Measurements from ENCODE around the gene HMGXB3. TPM values are rescaled to one million over a fixed set of nuclear protein-coding genes. Genes with fewer than 3 reads are reported as not detected.

HMGXB3 gene
- total RNA-seq, 1 donor from 2014 or later, result 36.8 TPM

- no peak for DNase-seq
- Mint-ChIP-seq H3K27ac (no peak overlapping the region), H3K4me1 (no peaks in the 10 kb centered on the region), H3K4me3 (no peak overlapping the region), H3K36me3 (ENCODE audit: low read depth) (peaks cover 90% of the 10 kb centered on the region), H3K27me3 (no peaks in the 10 kb centered on the region), H3K9me3 (no peaks in the 10 kb centered on the region)
- POLR2A ChIA-PET, result no interaction called here
- intact Hi-C loops (cut with micrococcal nuclease), result no loop called here
- CTCF ChIA-PET, result no interaction called here
- TF ChIP-seq CTCF (IDR thresholded peaks at IDR 0.05), result no peak
- no peak for ATAC-seq (ENCODE audit: low read depth)
Observed at GRCh38 chr5:150009671-150010387, 9.3 kb downstream of the HMGXB3 start.

GRCh38 chr5:150013931-150014330 lies 13.4 kb downstream of the HMGXB3 start:
- CTCF ChIA-PET, result no interaction called here
- Mint-ChIP-seq H3K27ac (no peak overlapping the region), H3K36me3 (ENCODE audit: low read depth) (peaks cover 90% of the 10 kb centered on the region), H3K4me3 (no peak overlapping the region), H3K9me3 (peaks cover 2% of the 10 kb centered on the region), H3K4me1 (no peaks in the 10 kb centered on the region), H3K27me3 (no peaks in the 10 kb centered on the region)
- POLR2A ChIA-PET, result no interaction called here
- no peak for TF ChIP-seq CTCF (IDR thresholded peaks at IDR 0.05)
- ATAC-seq (ENCODE audit: low read depth), result no peak
- no peak for DNase-seq
- intact Hi-C loops (cut with micrococcal nuclease), result no loop called here

- no peak overlapping the region for H3K27ac Mint-ChIP-seq
- DNase-seq, result no peak
- peaks cover 2% of the 10 kb centered on the region for H3K9me3 Mint-ChIP-seq
- peaks cover 91% of the 10 kb centered on the region for H3K36me3 Mint-ChIP-seq (ENCODE audit: low read depth)
- ChIA-PET CTCF (no interaction called here), POLR2A (no interaction called here)
- H3K4me1 Mint-ChIP-seq, result no peaks in the 10 kb centered on the region
- H3K27me3 Mint-ChIP-seq, result no peaks in the 10 kb centered on the region
- intact Hi-C loops (cut with micrococcal nuclease), result no loop called here
- no peak for TF ChIP-seq CTCF (IDR thresholded peaks at IDR 0.05)
- ATAC-seq (ENCODE audit: low read depth), result no peak
- H3K4me3 Mint-ChIP-seq, result no peak overlapping the region
Observed at GRCh38 chr5:150014456-150014855, 13.9 kb downstream of the HMGXB3 start.

GRCh38 chr5:150015415-150015814 lies 14.9 kb downstream of the HMGXB3 start:
- no peak for TF ChIP-seq CTCF (IDR thresholded peaks at IDR 0.05)
- ATAC-seq (ENCODE audit: low read depth), result no peak
- ChIA-PET POLR2A (interaction anchor here (0.8 kb wide), 1 partner anchor 15 kb away, joined by 3 read pairs; the partner anchor contains the start of gene TIGD6), CTCF (no interaction called here)
- H3K27ac Mint-ChIP-seq, result no peak overlapping the region
- peaks cover 2% of the 10 kb centered on the region for H3K9me3 Mint-ChIP-seq
- DNase-seq, result no peak
- peaks cover 92% of the 10 kb centered on the region for H3K36me3 Mint-ChIP-seq (ENCODE audit: low read depth)
- H3K4me3 Mint-ChIP-seq, result no peak overlapping the region
- intact Hi-C loops (cut with micrococcal nuclease), result no loop called here
- H3K27me3 Mint-ChIP-seq, result no peaks in the 10 kb centered on the region
- no peaks in the 10 kb centered on the region for H3K4me1 Mint-ChIP-seq

GRCh38 chr5:150016537-150016936 lies 16.0 kb downstream of the HMGXB3 start:
- ChIA-PET POLR2A (no interaction called here), CTCF (no interaction called here)
- Mint-ChIP-seq H3K27ac (no peak overlapping the region), H3K4me1 (no peaks in the 10 kb centered on the region), H3K36me3 (ENCODE audit: low read depth) (peaks cover 92% of the 10 kb centered on the region), H3K9me3 (peaks cover 2% of the 10 kb centered on the region), H3K4me3 (no peak overlapping the region), H3K27me3 (no peaks in the 10 kb centered on the region)
- intact Hi-C loops (cut with micrococcal nuclease), result no loop called here
- ATAC-seq (ENCODE audit: low read depth) (no peak), DNase-seq (no peak)
- TF ChIP-seq CTCF (IDR thresholded peaks at IDR 0.05), result no peak

All from activated B cell treated with CpG ODN at 0.5 μM for 24 hours (primary cell).